Suprapubic skin (tissue), 4 donors: Measurements from ENCODE around the gene SLC22A2.

Source experiments
- CTCF ChIP-seq, 2 donors: fragments of 200-600 bp in 1 of 2; fragments of 450-650 bp in 1 of 2; sonication (generic) in 1 of 2; IDR thresholded peaks; one replicate each; pipeline ENCODE4 v1.5.1; 2016 to 2019; ENCODE audit warnings: antibody characterized with exemption in 2 of 2, mild to moderate bottlenecking in 1 of 2, moderate library complexity in 1 of 2
- EP300 ChIP-seq: sonication (generic); formaldehyde crosslinking; IDR thresholded peaks from one replicate; pipeline ENCODE4 v1.6.1; 2017; ENCODE audit warnings: antibody characterized with exemption
- POLR2A ChIP-seq, 2 donors: fragments of 450-650 bp; IDR thresholded peaks; one replicate each; pipeline ENCODE4 v1.6.1; 2017; ENCODE audit warnings: antibody characterized with exemption in 2 of 2, mild to moderate bottlenecking in 2 of 2, moderate library complexity in 2 of 2
- POLR2AphosphoS5 ChIP-seq, 3 donors: sonication (generic); formaldehyde crosslinking; IDR thresholded peaks; one replicate each; pipeline ENCODE4 v1.6.1; 2017; ENCODE audit warnings: antibody characterized with exemption in 3 of 3

DNA sequence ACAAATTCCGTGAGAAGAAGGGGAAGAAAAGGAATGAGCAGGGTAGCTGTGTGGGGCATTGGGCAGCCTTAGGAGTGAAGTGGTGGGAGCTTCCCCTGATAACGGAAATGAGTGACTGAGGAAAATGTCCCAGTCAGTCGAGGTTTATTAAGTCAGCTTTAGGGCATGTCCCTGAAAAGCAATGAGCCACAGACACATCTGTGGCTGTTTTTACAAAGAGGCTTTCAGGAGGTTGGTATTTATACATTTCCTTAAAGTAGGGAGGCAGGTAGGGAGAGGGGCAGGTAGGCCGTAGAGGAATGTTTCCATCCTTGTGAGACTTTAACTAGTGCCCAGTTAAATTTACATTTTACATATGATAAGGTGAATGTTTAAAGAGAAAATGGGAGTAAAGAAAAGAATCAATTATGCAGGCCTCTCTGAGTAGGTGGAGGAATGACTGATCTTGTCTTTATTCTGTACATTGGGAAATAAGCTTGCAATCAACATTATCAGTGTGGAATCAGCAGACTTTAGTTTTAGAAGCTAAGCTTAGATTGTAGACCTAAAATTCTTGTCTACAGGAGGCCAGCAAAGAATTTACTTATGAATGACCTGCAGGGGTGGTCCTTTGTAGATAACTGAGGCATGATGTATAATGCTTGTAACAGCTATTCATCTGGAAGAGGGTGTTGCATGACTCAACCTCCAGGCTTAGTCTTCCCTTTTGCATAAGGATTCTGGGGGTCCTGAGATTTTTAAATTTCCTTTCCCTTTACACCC is 18.5 kb downstream of the SLC22A2 start:
- TF ChIP-seq CTCF (IDR thresholded peaks at IDR 0.05) (no peak), POLR2A (IDR thresholded peaks at IDR 0.05) (no peak), POLR2AphosphoS5 (IDR thresholded peaks at IDR 0.05) (no peak), EP300 (no peak)
